Esophagus squamous epithelium (tissue), 4 donors: ENCODE results near the gene PML.

ENCODE experiments used
- CTCF ChIP-seq, 6 experiments: fragments of 450-650 bp in 4 of 6; fragments of 200-600 bp in 2 of 6; sonication (generic) in 2 of 6; IDR thresholded peaks; one replicate each; pipeline ENCODE4 v1.5.1; 2016 to 2019; ENCODE audit warnings: antibody characterized with exemption in 6 of 6, mild to moderate bottlenecking in 4 of 6, moderate library complexity in 4 of 6
- POLR2A ChIP-seq, 4 donors: fragments of 450-650 bp; IDR thresholded peaks; one replicate each; pipeline ENCODE4 v1.6.1; 2017; ENCODE audit warnings: antibody characterized with exemption in 4 of 4, mild to moderate bottlenecking in 4 of 4, moderate library complexity in 3 of 4

DNA sequence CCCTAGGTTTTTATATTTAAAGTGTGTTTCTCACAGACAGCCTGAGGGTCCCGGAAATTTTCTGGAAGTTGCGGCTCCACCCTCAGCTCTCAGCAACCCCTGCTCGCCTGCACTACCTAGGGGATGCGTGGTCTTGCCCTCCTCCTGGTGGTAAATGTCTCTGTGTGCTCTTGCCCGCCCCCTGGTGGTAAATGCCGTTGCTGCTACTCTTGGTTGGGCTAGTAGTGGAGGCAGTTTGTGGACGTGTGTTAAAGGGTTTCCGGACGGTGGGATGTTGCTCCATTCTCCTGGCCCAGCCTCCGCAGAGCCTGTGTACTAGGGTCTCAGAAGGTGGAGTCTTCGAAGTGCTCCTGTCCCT, 29.8 kb upstream of the PML start:
- TF ChIP-seq CTCF (IDR thresholded peaks at IDR 0.05) (peak; percentile 83 to 98 (median 92)), POLR2A (IDR thresholded peaks at IDR 0.05) (no peak)
